Keratinocyte (primary cell): ENCODE measurements around the gene HCRT. TPM values are rescaled to one million over a fixed set of nuclear protein-coding genes. Genes with fewer than 3 reads are reported as not detected.

ENCODE experiments used
- DNase-seq: peaks from one replicate; pipeline ENCODE4 v3.0.0-alpha.2; 2011; ENCODE audit warnings: low read depth, missing footprints, low spot score
- FAIRE-seq: peaks from 2 replicates; lab custom pipeline; 2011; peaks lifted over from hg19 to GRCh38; lab: Jason Lieb, UNC
- H2AFZ ChIP-seq: 2 replicates; pipeline ENCODE4 v1.6.0; 2012; ENCODE audit warnings: low read length, control low read depth, inconsistent platforms; ENCODE audit not compliant: control insufficient read depth
- H3K27ac ChIP-seq: 2 replicates; pipeline ENCODE4 v1.5.1; 2011; ENCODE audit warnings: low read length; ENCODE audit not compliant: control insufficient read depth, insufficient read depth
- H3K27me3 ChIP-seq: 3 replicates; pipeline ENCODE4 v1.6.0; 2011; ENCODE audit warnings: low read length; ENCODE audit not compliant: control insufficient read depth, insufficient read depth; ENCODE audit errors: extremely low read depth
- H3K36me3 ChIP-seq, 2 experiments: 2 replicates in 1 of 2; 3 replicates in 1 of 2; pipeline ENCODE4 v1.5.1; 2011; ENCODE audit warnings: low read length in 2 of 2, mild to moderate bottlenecking in 1 of 2; ENCODE audit not compliant: control insufficient read depth in 2 of 2, insufficient read depth in 2 of 2; ENCODE audit errors: extremely low read depth in 1 of 2
- H3K4me1 ChIP-seq: 3 replicates; pipeline ENCODE4 v1.5.1; 2011; ENCODE audit warnings: low read length; ENCODE audit not compliant: control insufficient read depth, insufficient read depth; ENCODE audit errors: extremely low read depth
- H3K4me2 ChIP-seq: 3 replicates; pipeline ENCODE4 v1.6.0; 2011; ENCODE audit warnings: low read depth, low read length; ENCODE audit not compliant: control insufficient read depth, insufficient read depth; ENCODE audit errors: extremely low read depth
- H3K4me3 ChIP-seq, 3 experiments: fragments of 200-600 bp in 1 of 3; sonication (generic) in 1 of 3; 2 replicates in 2 of 3; 3 replicates in 1 of 3; pipeline ENCODE4 v1.5.1; 2011 to 2016; ENCODE audit warnings: low read length in 3 of 3, mild to moderate bottlenecking in 3 of 3, control low read depth in 2 of 3, inconsistent platforms in 1 of 3, low read depth in 1 of 3, mixed read lengths in 1 of 3, mixed run types in 1 of 3, moderate library complexity in 1 of 3; ENCODE audit not compliant: control insufficient read depth in 2 of 3, insufficient read depth in 2 of 3; ENCODE audit errors: extremely low read depth in 1 of 3
- H3K79me2 ChIP-seq: 2 replicates; pipeline ENCODE4 v1.6.0; 2012; ENCODE audit warnings: low read length; ENCODE audit not compliant: control insufficient read depth, insufficient read depth
- H3K9ac ChIP-seq: 3 replicates; pipeline ENCODE4 v1.6.0; 2011; ENCODE audit warnings: low read length; ENCODE audit not compliant: control insufficient read depth, insufficient read depth; ENCODE audit errors: extremely low read depth
- H3K9me1 ChIP-seq: 3 replicates; pipeline ENCODE4 v1.6.0; 2011; ENCODE audit warnings: low read length; ENCODE audit not compliant: control insufficient read depth, insufficient read depth; ENCODE audit errors: extremely low read depth
- H3K9me3 ChIP-seq: 2 replicates; pipeline ENCODE4 v1.5.1; 2012; ENCODE audit warnings: low read depth, low read length; ENCODE audit not compliant: control insufficient read depth
- H4K20me1 ChIP-seq: 3 replicates; pipeline ENCODE4 v1.6.0; 2011; ENCODE audit warnings: low read length; ENCODE audit not compliant: control insufficient read depth, insufficient read depth; ENCODE audit errors: extremely low read depth
- CTCF ChIP-seq, 3 experiments: IDR thresholded peaks in 1 of 3; conservative IDR thresholded peaks in 1 of 3; optimal IDR thresholded peaks in 1 of 3; 2 replicates in 2 of 3; 3 replicates in 1 of 3; pipeline versions ENCODE3 to v1.5.1; 2011; ENCODE audit warnings: low read length in 3 of 3, mild to moderate bottlenecking in 3 of 3, moderate library complexity in 2 of 3, control low read depth in 1 of 3, inconsistent platforms in 1 of 3; ENCODE audit not compliant: insufficient read depth in 2 of 3; ENCODE audit errors: extremely low read depth in 1 of 3
- EZH2 ChIP-seq: IDR thresholded peaks from one replicate; pipeline ENCODE4 v1.6.1; 2012; ENCODE audit warnings: inconsistent platforms, mild to moderate bottlenecking, low read length, moderate library complexity
- dilution Hi-C: fragments of 300-500 bp; cut with MboI; formaldehyde crosslinking; loops from one replicate; pipeline ENCODE4 v1.7.0; 2020; ENCODE audit warnings: low sequenced_read_pairs; ENCODE audit not compliant: extremely low pct_ligation_motif_present
- polyA plus RNA-seq, 5 experiments: library from polyadenylated mRNA; depleted of rRNA in 3 of 5; stranded (reverse) in 3 of 5; stranded (forward) in 1 of 5; unstranded in 1 of 5; fragments of >200 nt; gene quantifications; 1 replicate in 1 of 5; 2 replicates in 3 of 5; 3 replicates in 1 of 5; pipeline versions ENCODE4 v1.2.1 to v1.2.3, GENCODE V29; 2011 to 2012; ENCODE audit warnings: missing spikeins in 2 of 5, low read depth in 1 of 5, low replicate concordance in 1 of 5

HCRT gene
- polyA plus RNA-seq, 1 donor (not counting 4 experiments of a cell fraction or from before 2014, with no cell fraction given) = not detected

DNA sequence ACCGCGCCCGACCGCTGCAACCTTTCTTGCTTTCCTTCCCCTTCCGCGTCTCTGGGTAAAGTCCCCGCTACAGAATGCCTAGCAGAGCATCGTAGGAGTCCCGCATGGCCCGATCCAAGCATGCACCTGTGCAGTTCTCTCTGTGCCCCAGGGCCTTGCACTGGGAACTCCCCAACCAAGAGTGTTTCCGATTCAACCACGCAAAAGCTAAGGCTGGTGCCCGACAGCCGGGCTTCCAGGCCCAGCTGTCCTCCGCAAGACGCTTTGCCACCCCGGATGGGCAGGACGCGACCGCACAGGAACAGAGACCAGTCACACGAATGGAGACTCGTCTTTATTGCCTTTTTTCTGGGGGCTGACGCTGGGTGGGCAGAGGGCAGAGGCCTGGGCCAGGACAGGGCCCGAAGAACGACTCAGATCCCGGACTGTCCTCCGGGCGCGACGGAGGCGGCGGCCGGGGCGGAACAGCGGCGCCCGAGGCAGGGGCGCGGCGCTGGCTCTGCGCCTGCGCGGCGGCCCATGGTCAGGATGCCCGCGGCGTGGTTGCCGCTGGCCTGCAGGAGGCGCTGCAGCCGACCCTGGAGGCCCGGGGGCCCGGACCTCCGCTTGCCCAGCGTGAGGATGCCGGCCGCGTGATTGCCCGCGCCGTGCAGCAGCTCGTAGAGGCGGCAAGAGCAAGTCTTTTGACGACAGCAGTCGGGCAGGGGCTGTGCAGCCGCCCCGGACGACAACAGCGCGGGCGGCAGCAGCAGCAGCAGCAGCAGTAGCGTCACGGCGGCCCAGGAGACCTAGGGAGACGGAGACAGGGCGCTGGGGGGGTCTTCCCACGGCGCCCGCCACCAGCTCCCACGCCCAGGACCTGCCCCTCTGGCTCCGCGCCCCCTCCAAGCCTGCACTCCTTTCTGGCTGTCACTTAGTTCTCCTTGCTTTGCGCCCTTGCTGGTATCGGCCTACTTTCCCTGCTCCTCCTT is 1.2 kb downstream of the HCRT start:
- H3K4me3 ChIP-seq = peak overlapping the region; percentile 21 to 47 (median 40)
- no peak overlapping the region for H3K9ac ChIP-seq
- H3K4me1 ChIP-seq = peaks cover 8% of the 10 kb centered on the region
- peak overlapping the region; percentile 76 for H3K4me2 ChIP-seq
- H3K9me1 ChIP-seq = no peaks in the 10 kb centered on the region
- no peaks in the 10 kb centered on the region for H3K9me3 ChIP-seq
- H4K20me1 ChIP-seq = no peaks in the 10 kb centered on the region
- H2AFZ ChIP-seq = peak overlapping the region; percentile 31
- TF ChIP-seq CTCF (optimal IDR thresholded peaks at IDR 0.05 in 1 of 3, IDR thresholded peaks at IDR 0.05 in 1 of 3, conservative IDR thresholded peaks at IDR 0.05 in 1 of 3; ENCODE audit: extremely low read depth in 1 of 3, insufficient read depth in 2 of 3, low read length in 3 of 3) = peak; percentile 31 to 64 (median 47)
- no peak for TF ChIP-seq EZH2
- DNase-seq (no peak), FAIRE-seq (no peak)
- H3K36me3 ChIP-seq = no peaks in the 10 kb centered on the region
- H3K79me2 ChIP-seq = no peaks in the 10 kb centered on the region
- no peak overlapping the region for H3K27ac ChIP-seq
- H3K27me3 ChIP-seq = peaks cover 55% of the 10 kb centered on the region
- dilution Hi-C loops = no loop called here

DNA sequence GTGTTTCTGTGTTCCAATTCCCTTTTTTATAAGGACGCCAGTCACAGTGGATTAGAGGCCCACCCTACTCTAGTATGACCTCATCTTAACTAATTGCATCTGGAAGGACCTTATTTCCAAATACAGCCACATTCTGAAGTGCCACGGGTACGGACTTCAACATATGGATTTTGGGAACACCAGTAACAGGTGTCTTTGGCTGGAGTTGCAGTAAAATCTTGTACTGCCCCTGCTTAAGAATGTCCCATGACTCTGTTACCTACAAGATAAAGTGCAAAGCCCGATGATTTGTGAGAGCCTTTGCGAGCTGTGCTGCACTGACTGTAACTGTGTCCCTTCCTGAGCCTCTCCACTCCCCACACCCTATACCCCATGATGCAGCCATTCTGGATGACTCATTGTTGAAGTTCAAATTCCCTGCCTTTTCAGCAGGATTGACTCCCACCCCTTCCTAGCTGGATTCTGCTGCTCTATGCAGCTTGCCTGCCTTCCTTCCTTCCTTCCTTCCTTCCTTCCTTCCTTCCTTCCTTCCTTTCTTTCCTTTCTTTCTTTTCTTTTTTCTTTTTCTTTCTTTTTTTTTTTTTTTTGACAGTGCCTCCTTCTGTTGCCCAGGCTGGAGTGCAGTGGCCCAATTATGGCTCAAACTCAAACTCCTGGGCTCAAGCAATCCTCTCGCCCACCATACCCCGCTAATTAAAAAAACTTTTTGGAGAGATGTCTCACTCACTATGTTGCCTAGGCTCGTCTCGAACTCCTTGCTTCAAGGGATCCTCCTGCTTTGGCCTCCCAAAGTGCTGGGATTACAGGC is 2.1 kb downstream of the HCRT start:
- dilution Hi-C loops = no loop called here
- Histone ChIP-seq H3K36me3 (no peaks in the 10 kb centered on the region), H3K27ac (no peak overlapping the region), H4K20me1 (no peaks in the 10 kb centered on the region), H3K4me3 (no peak overlapping the region), H3K9me1 (no peaks in the 10 kb centered on the region), H3K79me2 (no peaks in the 10 kb centered on the region), H3K9ac (no peak overlapping the region), H3K27me3 (peaks cover 60% of the 10 kb centered on the region), H3K9me3 (no peaks in the 10 kb centered on the region), H2AFZ (no peak overlapping the region), H3K4me1 (peaks cover 8% of the 10 kb centered on the region), H3K4me2 (peak overlapping the region; percentile 76)
- DNase-seq (no peak), FAIRE-seq (no peak)
- TF ChIP-seq EZH2 = no peak
- no peak for TF ChIP-seq CTCF (optimal IDR thresholded peaks at IDR 0.05 in 1 of 3, IDR thresholded peaks at IDR 0.05 in 1 of 3, conservative IDR thresholded peaks at IDR 0.05 in 1 of 3; ENCODE audit: extremely low read depth in 1 of 3, insufficient read depth in 2 of 3, low read length in 3 of 3)
